Astrocyte (in vitro differentiated cells and primary cell): ENCODE results near the gene CYB5A. TPM values are rescaled to one million over a fixed set of nuclear protein-coding genes. Genes with fewer than 3 reads are reported as not detected.
A peak's percentile ranks its signal among the peaks of the same experiment; 100 is the strongest.

Experiments used
- DNase-seq: peaks from one replicate; pipeline ENCODE4 v3.0.0-alpha.2; 2010; ENCODE audit warnings: low read depth
- FAIRE-seq: peaks from 2 replicates; lab custom pipeline; 2011; peaks lifted over from hg19 to GRCh38; lab: Jason Lieb, UNC
- H2AFZ ChIP-seq: 2 replicates; pipeline ENCODE4 v1.6.0; 2012; ENCODE audit warnings: low read depth, low read length, inconsistent platforms
- H3K27ac ChIP-seq: 2 replicates; pipeline ENCODE4 v1.5.1; 2011; ENCODE audit warnings: low read depth, low read length, inconsistent platforms
- H3K27me3 ChIP-seq: 2 replicates; pipeline ENCODE4 v1.6.0; 2011; ENCODE audit warnings: low read length, inconsistent platforms; ENCODE audit not compliant: insufficient read depth
- H3K36me3 ChIP-seq: 2 replicates; pipeline ENCODE4 v1.5.1; 2011; ENCODE audit warnings: low read length, inconsistent platforms; ENCODE audit not compliant: insufficient read depth
- H3K4me1 ChIP-seq: 2 replicates; pipeline ENCODE4 v1.5.1; 2011; ENCODE audit warnings: low read length, inconsistent platforms; ENCODE audit not compliant: insufficient read depth
- H3K4me2 ChIP-seq: 2 replicates; pipeline ENCODE4 v1.6.0; 2012; ENCODE audit warnings: low read length, inconsistent platforms
- H3K4me3 ChIP-seq: 2 replicates; pipeline ENCODE4 v1.5.1; 2011; ENCODE audit warnings: low read depth, mild to moderate bottlenecking, low read length, inconsistent platforms; ENCODE audit not compliant: insufficient read depth
- H3K79me2 ChIP-seq: 2 replicates; pipeline ENCODE4 v1.6.0; 2012; ENCODE audit warnings: mild to moderate bottlenecking, low read length, inconsistent platforms; ENCODE audit not compliant: insufficient read depth
- H3K9ac ChIP-seq: 2 replicates; pipeline ENCODE4 v1.6.0; 2012; ENCODE audit warnings: mild to moderate bottlenecking, low read length, inconsistent platforms
- H3K9me3 ChIP-seq: 2 replicates; pipeline ENCODE4 v1.5.1; 2012; ENCODE audit warnings: low read depth, mild to moderate bottlenecking, low read length, inconsistent platforms; ENCODE audit not compliant: insufficient read depth
- H4K20me1 ChIP-seq: 2 replicates; pipeline ENCODE4 v1.6.0; 2012; ENCODE audit warnings: low read length, inconsistent platforms; ENCODE audit not compliant: insufficient read depth
- H3K27ac Mint-ChIP-seq: one replicate; pipeline ENCODE4 v1.8.0; 2021; ENCODE audit warnings: mild to moderate bottlenecking, mixed read lengths; ENCODE audit not compliant: unreplicated experiment
- H3K27me3 Mint-ChIP-seq: one replicate; pipeline ENCODE4 v1.8.0; 2021; ENCODE audit warnings: low read depth, mixed read lengths; ENCODE audit not compliant: unreplicated experiment
- H3K36me3 Mint-ChIP-seq: one replicate; pipeline ENCODE4 v1.8.0; 2021; ENCODE audit warnings: low read depth, mixed read lengths; ENCODE audit not compliant: unreplicated experiment
- H3K4me1 Mint-ChIP-seq: one replicate; pipeline ENCODE4 v1.8.0; 2021; ENCODE audit warnings: low read depth, mixed read lengths; ENCODE audit not compliant: unreplicated experiment
- H3K4me3 Mint-ChIP-seq: one replicate; pipeline ENCODE4 v1.8.0; 2021; ENCODE audit warnings: mild to moderate bottlenecking, moderate library complexity, mixed read lengths; ENCODE audit not compliant: unreplicated experiment
- H3K9me3 Mint-ChIP-seq: one replicate; pipeline ENCODE4 v1.8.0; 2021; ENCODE audit warnings: mild to moderate bottlenecking, mixed read lengths; ENCODE audit not compliant: unreplicated experiment
- EZH2 ChIP-seq: IDR thresholded peaks from 2 replicates; pipeline ENCODE4 v1.6.1; 2012; ENCODE audit warnings: mild to moderate bottlenecking, low read length, inconsistent platforms; ENCODE audit not compliant: insufficient read depth
- total RNA-seq: library from RNA; stranded (reverse); gene quantifications from 2 replicates; pipeline ENCODE4 v1.2.1, GENCODE V29; 2021
- TF ChIP-seq, protein P1 (sequence below): IDR thresholded peaks from 2 replicates; pipeline ENCODE4 v1.5.1; 2011; ENCODE audit warnings: low read depth, mild to moderate bottlenecking, inconsistent platforms, low read length, moderate library complexity; ENCODE audit not compliant: insufficient read depth

CYB5A gene
- total RNA-seq, 1 donor from 2014 or later = 45.7 TPM

DNA sequence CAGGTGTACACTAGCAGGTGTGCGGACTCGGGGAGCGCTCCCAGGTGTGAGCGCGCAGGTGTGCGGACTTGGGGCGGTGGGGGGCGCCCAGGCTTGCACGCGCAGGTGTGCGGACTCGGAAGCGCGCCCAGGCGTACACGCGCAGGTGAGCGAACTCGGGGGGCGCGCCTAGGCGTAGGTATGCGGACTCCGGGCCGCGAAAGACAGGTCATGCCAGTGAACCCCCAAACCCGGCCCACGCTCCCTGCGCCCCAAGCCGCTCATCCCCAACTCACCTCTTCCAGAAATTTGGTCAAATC lies 342 bp downstream of the CYB5A start:
- Histone ChIP-seq H3K4me1 (peaks cover 2% of the 10 kb centered on the region), H3K9ac (peak overlapping the region; percentile 78), H3K27me3 (no peaks in the 10 kb centered on the region), H3K79me2 (no peaks in the 10 kb centered on the region), H2AFZ (peak overlapping the region; percentile 99), H4K20me1 (no peaks in the 10 kb centered on the region), H3K4me3 (peak overlapping the region; percentile 98), H3K27ac (peak overlapping the region; percentile 41), H3K4me2 (peak overlapping the region; percentile 97), H3K36me3 (no peaks in the 10 kb centered on the region), H3K9me3 (no peaks in the 10 kb centered on the region)
- TF ChIP-seq, protein P1, sequence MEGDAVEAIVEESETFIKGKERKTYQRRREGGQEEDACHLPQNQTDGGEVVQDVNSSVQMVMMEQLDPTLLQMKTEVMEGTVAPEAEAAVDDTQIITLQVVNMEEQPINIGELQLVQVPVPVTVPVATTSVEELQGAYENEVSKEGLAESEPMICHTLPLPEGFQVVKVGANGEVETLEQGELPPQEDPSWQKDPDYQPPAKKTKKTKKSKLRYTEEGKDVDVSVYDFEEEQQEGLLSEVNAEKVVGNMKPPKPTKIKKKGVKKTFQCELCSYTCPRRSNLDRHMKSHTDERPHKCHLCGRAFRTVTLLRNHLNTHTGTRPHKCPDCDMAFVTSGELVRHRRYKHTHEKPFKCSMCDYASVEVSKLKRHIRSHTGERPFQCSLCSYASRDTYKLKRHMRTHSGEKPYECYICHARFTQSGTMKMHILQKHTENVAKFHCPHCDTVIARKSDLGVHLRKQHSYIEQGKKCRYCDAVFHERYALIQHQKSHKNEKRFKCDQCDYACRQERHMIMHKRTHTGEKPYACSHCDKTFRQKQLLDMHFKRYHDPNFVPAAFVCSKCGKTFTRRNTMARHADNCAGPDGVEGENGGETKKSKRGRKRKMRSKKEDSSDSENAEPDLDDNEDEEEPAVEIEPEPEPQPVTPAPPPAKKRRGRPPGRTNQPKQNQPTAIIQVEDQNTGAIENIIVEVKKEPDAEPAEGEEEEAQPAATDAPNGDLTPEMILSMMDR = no peak
- no peak for TF ChIP-seq EZH2
- FAIRE-seq = no peak
- Mint-ChIP-seq H3K27me3 (no peaks in the 10 kb centered on the region), H3K4me3 (peak overlapping the region; percentile 90), H3K4me1 (peaks cover 5% of the 10 kb centered on the region), H3K9me3 (no peaks in the 10 kb centered on the region), H3K27ac (no peak overlapping the region), H3K36me3 (no peaks in the 10 kb centered on the region)
- no peak for DNase-seq

DNA sequence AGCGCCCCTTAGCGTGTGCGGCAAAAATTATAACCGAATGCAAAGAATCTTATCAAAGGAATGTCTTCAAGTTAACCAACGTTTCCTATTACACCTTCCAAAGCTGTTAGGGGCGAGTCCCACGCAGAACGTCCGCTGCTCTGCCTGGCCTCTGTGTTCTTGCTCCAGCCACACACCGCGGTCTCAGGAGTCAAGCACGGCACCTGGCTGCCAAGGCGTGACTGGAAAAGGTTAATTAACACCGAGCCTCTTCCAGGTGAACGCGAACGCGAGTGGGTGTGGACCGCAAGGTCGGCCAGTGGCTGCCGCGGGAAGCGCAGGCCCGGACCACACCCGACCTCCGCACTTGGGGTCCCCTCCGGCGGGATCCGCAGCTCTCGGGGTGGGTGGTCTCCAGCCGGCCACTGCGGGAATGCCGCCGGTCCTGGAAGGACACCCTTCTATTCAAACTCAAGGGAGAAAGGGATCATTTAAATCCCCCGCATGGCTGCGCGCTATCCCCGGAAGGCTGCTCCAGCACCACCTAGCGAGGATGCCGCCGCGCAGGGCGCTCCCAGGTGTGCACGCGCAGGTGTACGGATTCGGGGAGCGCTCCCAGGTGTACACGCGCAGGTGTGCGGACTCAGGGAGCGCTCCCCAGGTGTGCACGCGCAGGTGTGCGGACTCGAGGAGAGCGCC lies 830 bp downstream of the CYB5A start:
- H3K4me1 Mint-ChIP-seq = peaks cover 5% of the 10 kb centered on the region
- TF ChIP-seq EZH2 = no peak
- TF ChIP-seq, protein P1 = no peak
- H3K9me3 ChIP-seq = no peaks in the 10 kb centered on the region
- H2AFZ ChIP-seq = peak overlapping the region; percentile 99
- no peaks in the 10 kb centered on the region for H4K20me1 ChIP-seq
- no peaks in the 10 kb centered on the region for H3K79me2 ChIP-seq
- H3K27me3 Mint-ChIP-seq = no peaks in the 10 kb centered on the region
- H3K4me3 Mint-ChIP-seq = peak overlapping the region; percentile 90
- H3K9me3 Mint-ChIP-seq = no peaks in the 10 kb centered on the region
- H3K27me3 ChIP-seq = no peaks in the 10 kb centered on the region
- H3K4me1 ChIP-seq = peaks cover 2% of the 10 kb centered on the region
- FAIRE-seq (no peak), DNase-seq (no peak)
- peak overlapping the region; percentile 97 for H3K4me2 ChIP-seq
- H3K27ac ChIP-seq = no peak overlapping the region
- H3K36me3 ChIP-seq = no peaks in the 10 kb centered on the region
- peak overlapping the region; percentile 98 for H3K4me3 ChIP-seq
- H3K27ac Mint-ChIP-seq = no peak overlapping the region
- H3K9ac ChIP-seq = peak overlapping the region; percentile 78
- no peaks in the 10 kb centered on the region for H3K36me3 Mint-ChIP-seq

DNA sequence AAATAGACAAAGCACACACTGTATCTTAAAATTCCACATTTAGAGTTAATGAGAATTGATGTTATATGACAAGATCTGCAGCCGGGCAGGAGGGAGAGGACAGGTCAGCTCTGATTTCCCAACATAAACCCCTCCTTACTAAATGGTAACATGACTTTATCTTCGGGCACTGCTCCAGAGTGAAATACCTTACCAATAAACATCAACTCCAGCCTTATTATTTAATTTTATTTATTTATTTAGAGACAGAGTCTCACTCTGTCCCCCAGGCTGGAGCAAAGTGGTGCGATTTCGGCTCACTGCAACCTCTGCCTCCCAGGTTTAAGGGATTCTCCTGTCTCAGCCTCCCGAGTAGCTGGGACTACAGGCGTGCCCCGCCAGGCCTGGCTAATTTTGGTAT lies 1.7 kb downstream of the CYB5A start:
- DNase-seq (no peak), FAIRE-seq (no peak)
- Histone ChIP-seq H3K27ac (no peak overlapping the region), H3K9ac (no peak overlapping the region), H3K4me3 (no peak overlapping the region), H2AFZ (no peak overlapping the region), H3K4me2 (no peak overlapping the region), H3K4me1 (peaks cover 2% of the 10 kb centered on the region), H3K27me3 (no peaks in the 10 kb centered on the region), H3K79me2 (no peaks in the 10 kb centered on the region), H4K20me1 (no peaks in the 10 kb centered on the region), H3K9me3 (no peaks in the 10 kb centered on the region), H3K36me3 (no peaks in the 10 kb centered on the region)
- Mint-ChIP-seq H3K4me1 (peaks cover 5% of the 10 kb centered on the region), H3K9me3 (no peaks in the 10 kb centered on the region), H3K27ac (no peak overlapping the region), H3K36me3 (no peaks in the 10 kb centered on the region), H3K4me3 (peak overlapping the region; percentile 90), H3K27me3 (no peaks in the 10 kb centered on the region)
- TF ChIP-seq EZH2 = no peak
- TF ChIP-seq, protein P1 = no peak
